Neural cell (in vitro differentiated cells): ENCODE measurements around the gene SERPINE1. TPM values are rescaled to one million over a fixed set of nuclear protein-coding genes. Genes with fewer than 3 reads are reported as not detected.

Experiments used
- H2AFZ ChIP-seq: fragments of 200-600, 300-800 bp; sonication (generic), shearing (Covaris generic); 2 replicates; pipeline ENCODE4 v1.6.0; 2014; ENCODE audit warnings: low read depth, mild to moderate bottlenecking, antibody characterized with exemption, low read length, moderate library complexity
- H3F3A ChIP-seq: fragments of 200-600 bp; shearing (Covaris generic); 2 replicates; pipeline ENCODE4 v1.6.1; 2016; ENCODE audit warnings: mild to moderate bottlenecking, moderate library complexity, mixed read lengths, antibody characterized with exemption, low read length; ENCODE audit not compliant: insufficient read depth, poor library complexity, severe bottlenecking
- H3K27ac ChIP-seq: fragments of 200-600, 300-800 bp; sonication (generic), shearing (Covaris generic); 2 replicates; pipeline ENCODE4 v1.5.1; 2014; ENCODE audit warnings: mild to moderate bottlenecking, low read length, moderate library complexity
- H3K27me3 ChIP-seq: fragments of 300-800, 200-600 bp; sonication (generic), shearing (Covaris generic); 2 replicates; pipeline ENCODE4 v1.6.0; 2014; ENCODE audit warnings: mild to moderate bottlenecking, low read depth, low read length, moderate library complexity; ENCODE audit not compliant: insufficient read depth
- H3K36me3 ChIP-seq: fragments of 300-800, 200-600 bp; sonication (generic), shearing (Covaris generic); 2 replicates; pipeline ENCODE4 v1.5.1; 2014; ENCODE audit warnings: mild to moderate bottlenecking, antibody characterized with exemption, low read length, moderate library complexity; ENCODE audit not compliant: insufficient read depth
- H3K4me2 ChIP-seq: fragments of 300-800, 200-600 bp; sonication (generic), shearing (Covaris generic); 2 replicates; pipeline ENCODE4 v1.6.0; 2014; ENCODE audit warnings: mild to moderate bottlenecking, low read length
- H3K4me3 ChIP-seq: fragments of 300-800, 200-600 bp; sonication (generic), shearing (Covaris generic); 2 replicates; pipeline ENCODE4 v1.5.1; 2014; ENCODE audit warnings: mild to moderate bottlenecking, low read length, moderate library complexity
- H3K79me2 ChIP-seq: fragments of 200-600 bp; shearing (Covaris generic); replicated peaks from 2 replicates; pipeline ENCODE4 v1.6.0; 2014; ENCODE audit warnings: mild to moderate bottlenecking, low read length, moderate library complexity; ENCODE audit not compliant: insufficient read depth
- H3K9ac ChIP-seq: fragments of 300-800, 200-600 bp; sonication (generic), shearing (Covaris generic); 2 replicates; pipeline ENCODE4 v1.6.1; 2016; ENCODE audit warnings: mild to moderate bottlenecking, low read length, mixed read lengths
- H3K9me2 ChIP-seq: fragments of 200-600 bp; shearing (Covaris generic); 2 replicates; pipeline ENCODE4 v1.6.1; 2016; ENCODE audit warnings: mild to moderate bottlenecking, low read length, mixed read lengths; ENCODE audit not compliant: insufficient read depth
- H3K9me3 ChIP-seq: fragments of 200-600, 300-800 bp; sonication (generic), shearing (Covaris generic); 2 replicates; pipeline ENCODE4 v1.6.1; 2016; ENCODE audit warnings: mild to moderate bottlenecking, mixed run types, low read length, moderate library complexity, mixed read lengths
- H4K20me1 ChIP-seq: fragments of 200-600 bp; shearing (Covaris generic); 2 replicates; pipeline ENCODE4 v1.6.1; 2016; ENCODE audit warnings: mild to moderate bottlenecking, mixed run types; ENCODE audit not compliant: insufficient read depth
- CTCF ChIP-seq: fragments of 450-650 bp; IDR thresholded peaks from 2 replicates; pipeline ENCODE4 v1.5.1; 2014; ENCODE audit warnings: antibody characterized with exemption, mild to moderate bottlenecking, moderate library complexity; ENCODE audit not compliant: poor library complexity, severe bottlenecking
- EP300 ChIP-seq: fragments of 450-650 bp; conservative IDR thresholded peaks from 2 replicates; pipeline ENCODE4 v1.6.1; 2014; ENCODE audit warnings: antibody characterized with exemption, mild to moderate bottlenecking, moderate library complexity; ENCODE audit not compliant: poor library complexity, severe bottlenecking
- EZH2 ChIP-seq: fragments of 200-600, 300-800 bp; shearing (Covaris generic), sonication (generic); IDR thresholded peaks from 2 replicates; pipeline ENCODE4 v1.6.1; 2014; ENCODE audit warnings: antibody characterized with exemption, low read length, borderline replicate concordance, mild to moderate bottlenecking; ENCODE audit not compliant: insufficient read depth, poor library complexity, severe bottlenecking
- MXI1 ChIP-seq: fragments of 450-650 bp; conservative IDR thresholded peaks from 2 replicates; pipeline ENCODE4 v1.6.1; 2014; ENCODE audit warnings: antibody characterized with exemption, mild to moderate bottlenecking; ENCODE audit not compliant: poor library complexity, severe bottlenecking
- POLR2AphosphoS5 ChIP-seq: IDR thresholded peaks from 2 replicates; pipeline ENCODE4 v1.6.1; 2012
- RAD21 ChIP-seq: fragments of 450-650 bp; conservative IDR thresholded peaks from 2 replicates; pipeline ENCODE4 v1.6.1; 2014; ENCODE audit warnings: antibody characterized with exemption, mild to moderate bottlenecking, moderate library complexity
- REST ChIP-seq: IDR thresholded peaks from 2 replicates; pipeline ENCODE4 v1.6.1; 2012; ENCODE audit warnings: borderline replicate concordance
- SMC3 ChIP-seq: fragments of 450-650 bp; conservative IDR thresholded peaks from 2 replicates; pipeline ENCODE4 v1.6.1; 2014; ENCODE audit warnings: antibody characterized with exemption, mild to moderate bottlenecking, moderate library complexity; ENCODE audit not compliant: poor library complexity
- TAF1 ChIP-seq: IDR thresholded peaks from 2 replicates; pipeline ENCODE4 v1.6.1; 2012; ENCODE audit warnings: low read depth
- polyA plus RNA-seq: library from polyadenylated mRNA; depleted of rRNA; stranded (reverse); fragments of >200 nt; gene quantifications from 2 replicates; pipeline ENCODE4 v1.2.3, GENCODE V29; 2014

SERPINE1 gene
- polyA plus RNA-seq, 1 donor from 2014 or later, result 0.12 TPM

GRCh38 chr7:101172005-101172853 is 45.3 kb downstream of the SERPINE1 start:
- no peak overlapping the region for H3K4me2 ChIP-seq
- H3K36me3 ChIP-seq, result no peaks in the 10 kb centered on the region
- H4K20me1 ChIP-seq, result no peaks in the 10 kb centered on the region
- no peaks in the 10 kb centered on the region for H3F3A ChIP-seq
- H3K79me2 ChIP-seq, result no peaks in the 10 kb centered on the region
- no peaks in the 10 kb centered on the region for H3K9me2 ChIP-seq
- peaks cover 90% of the 10 kb centered on the region for H3K27me3 ChIP-seq
- H3K4me3 ChIP-seq, result peak overlapping the region; percentile 59
- H2AFZ ChIP-seq, result no peak overlapping the region
- H3K27ac ChIP-seq, result no peak overlapping the region
- TF ChIP-seq MXI1, result peak; percentile 26
- peak; percentile 34 for TF ChIP-seq CTCF
- no peak for TF ChIP-seq REST
- peak; percentile 16 for TF ChIP-seq POLR2AphosphoS5
- no peak for TF ChIP-seq RAD21
- no peak for TF ChIP-seq SMC3
- no peak for TF ChIP-seq EP300
- no peak for TF ChIP-seq EZH2
- no peak for TF ChIP-seq TAF1
- H3K9ac ChIP-seq, result peak overlapping the region; percentile 36
- H3K9me3 ChIP-seq, result no peaks in the 10 kb centered on the region

GRCh38 chr7:101172854-101173751 is 46.2 kb downstream of the SERPINE1 start:
- Histone ChIP-seq H3F3A (no peaks in the 10 kb centered on the region), H4K20me1 (no peaks in the 10 kb centered on the region), H3K27me3 (peaks cover 84% of the 10 kb centered on the region), H3K9me3 (no peaks in the 10 kb centered on the region), H3K4me3 (peak overlapping the region; percentile 59), H3K9ac (peak overlapping the region; percentile 36), H3K9me2 (no peaks in the 10 kb centered on the region), H3K4me2 (no peak overlapping the region), H3K79me2 (no peaks in the 10 kb centered on the region), H2AFZ (no peak overlapping the region), H3K27ac (no peak overlapping the region), H3K36me3 (no peaks in the 10 kb centered on the region)
- no peak for TF ChIP-seq EZH2
- no peak for TF ChIP-seq EP300
- no peak for TF ChIP-seq CTCF
- no peak for TF ChIP-seq POLR2AphosphoS5
- no peak for TF ChIP-seq TAF1
- no peak for TF ChIP-seq RAD21
- TF ChIP-seq REST, result no peak
- no peak for TF ChIP-seq MXI1
- TF ChIP-seq SMC3, result no peak
